Activated naive CD8-positive, alpha-beta T cell (primary cell): ENCODE measurements around the gene CCDC102A.
A peak's percentile ranks its signal among the peaks of the same experiment; 100 is the strongest.
"Not testable (repeated sequence)": the region's sequence is repeated elsewhere in the genome, so short reads cannot be mapped to it uniquely, and the experiment has no call there.

Experiments used
- H3K27ac Mint-ChIP-seq: one replicate; pipeline ENCODE4 v1.8.0; 2021; ENCODE audit warnings: mixed read lengths
- H3K27me3 Mint-ChIP-seq: one replicate; pipeline ENCODE4 v1.8.0; 2021; ENCODE audit warnings: mixed read lengths
- H3K36me3 Mint-ChIP-seq: one replicate; pipeline ENCODE4 v1.8.0; 2021; ENCODE audit warnings: mixed read lengths
- H3K4me1 Mint-ChIP-seq: one replicate; pipeline ENCODE4 v1.8.0; 2021; ENCODE audit warnings: low read depth, mixed read lengths
- H3K4me3 Mint-ChIP-seq: one replicate; pipeline ENCODE4 v1.8.0; 2021; ENCODE audit warnings: mild to moderate bottlenecking, mixed read lengths
- H3K9me3 Mint-ChIP-seq: one replicate; pipeline ENCODE4 v1.8.0; 2021; ENCODE audit warnings: low read depth, mixed read lengths

Gene CCDC102A

DNA sequence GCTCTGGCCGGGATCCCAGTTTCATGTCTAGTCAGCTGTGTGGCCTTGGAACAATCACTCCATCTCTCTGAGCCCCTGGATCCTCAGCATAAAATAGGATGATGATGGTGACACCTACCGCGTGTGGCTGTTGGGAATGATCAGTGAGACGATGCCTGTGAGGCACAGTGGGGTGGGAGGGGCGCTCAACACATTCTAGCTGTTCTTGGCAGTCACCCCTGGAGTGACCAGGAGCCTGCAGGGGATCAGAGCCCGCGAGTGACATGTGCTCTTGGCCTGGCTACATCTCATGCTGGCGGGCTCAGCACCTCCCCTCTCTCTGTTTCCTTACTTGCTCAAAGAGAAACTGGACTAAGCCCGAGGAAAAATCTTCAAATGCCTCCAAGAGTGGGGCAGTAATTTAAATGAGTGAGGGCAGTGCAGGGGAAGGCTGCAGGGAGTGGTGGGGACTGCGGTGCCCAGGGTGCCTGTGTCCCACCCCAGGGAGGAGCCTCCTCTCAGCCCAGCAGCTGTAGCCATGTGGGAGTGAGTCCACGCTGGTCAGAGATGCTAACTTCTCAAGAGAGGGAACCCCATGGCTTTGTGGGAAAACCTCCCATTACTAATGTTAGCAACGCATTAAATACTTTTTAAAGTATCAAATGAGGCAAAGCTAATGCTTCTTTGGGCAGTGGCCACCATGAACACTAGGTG is 27.0 kb downstream of the CCDC102A start:
- H3K27me3 Mint-ChIP-seq = no peaks in the 10 kb centered on the region
- H3K27ac Mint-ChIP-seq = no peak overlapping the region
- H3K36me3 Mint-ChIP-seq = no peaks in the 10 kb centered on the region

DNA sequence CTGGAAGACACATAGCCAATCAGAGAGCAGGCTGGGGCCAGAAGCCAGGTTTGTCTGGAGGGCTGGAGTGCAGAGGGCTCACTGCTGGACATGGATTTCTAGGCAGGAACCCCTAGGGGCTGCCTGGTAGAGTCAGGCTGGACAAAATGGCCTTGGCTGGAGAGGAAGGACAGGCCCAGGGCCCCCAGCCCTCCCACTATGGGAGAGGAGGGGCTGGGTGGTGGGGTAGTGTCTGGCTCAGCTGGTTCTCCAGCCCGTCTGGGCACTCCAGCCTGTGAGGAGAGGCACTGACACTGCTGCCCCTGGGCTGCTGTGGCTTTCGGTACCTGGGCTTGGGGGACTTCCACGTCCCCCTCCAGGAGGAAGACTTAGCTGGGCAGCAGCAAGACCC is 28.3 kb downstream of the CCDC102A start:
- Mint-ChIP-seq H3K9me3 (no peaks in the 10 kb centered on the region), H3K4me1 (no peaks in the 10 kb centered on the region), H3K27ac (no peak overlapping the region), H3K27me3 (no peaks in the 10 kb centered on the region), H3K4me3 (no peak overlapping the region), H3K36me3 (no peaks in the 10 kb centered on the region)

More for the DNA sequence above, 27.0 kb downstream of the CCDC102A start:
- Mint-ChIP-seq H3K4me3 (no peak overlapping the region), H3K9me3 (no peaks in the 10 kb centered on the region), H3K4me1 (no peaks in the 10 kb centered on the region)

DNA sequence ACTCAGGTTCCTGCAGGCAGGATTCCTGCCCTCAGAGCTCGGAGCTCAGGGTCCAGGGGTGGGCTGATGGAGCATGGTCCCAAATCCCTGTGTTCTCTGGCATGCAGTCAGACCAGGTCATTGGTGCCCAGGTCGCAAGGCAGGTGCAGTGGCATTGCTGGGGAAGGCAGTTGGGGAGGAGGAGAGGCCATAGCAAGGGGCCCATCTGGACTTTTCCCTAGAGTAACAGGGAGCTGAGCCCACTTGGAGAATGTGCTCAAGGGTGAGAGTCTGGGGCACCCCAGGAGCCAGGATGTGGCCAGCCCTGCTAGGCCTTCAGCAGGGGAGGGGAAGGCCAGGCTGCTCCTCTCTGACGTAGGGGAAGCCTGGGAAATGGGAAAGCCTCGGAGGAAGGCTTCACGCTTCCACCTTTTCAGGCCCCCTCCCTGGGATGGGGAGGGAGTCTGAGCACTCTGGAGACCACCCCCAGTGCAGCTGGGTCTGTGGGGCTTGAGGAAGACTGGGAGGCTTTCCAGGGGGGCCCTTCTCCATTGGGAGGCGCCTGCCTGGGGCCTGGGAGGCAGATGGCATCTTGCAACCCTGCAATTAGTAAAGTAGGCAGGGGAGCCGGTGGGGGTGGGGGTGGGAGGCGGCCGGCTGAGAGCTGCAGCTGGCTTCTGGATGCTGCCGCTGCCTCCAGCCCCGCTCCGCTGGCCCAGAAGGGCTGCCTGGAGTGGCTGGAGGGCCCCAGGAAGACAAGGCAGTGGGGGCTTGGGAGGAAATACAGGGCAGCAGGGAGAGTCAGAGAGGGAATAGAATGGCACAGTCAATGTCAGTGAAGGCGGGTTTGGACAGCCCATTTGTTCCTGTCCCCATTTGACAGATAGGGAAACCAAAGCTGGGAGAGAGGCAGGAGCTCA is 29.0 kb downstream of the CCDC102A start:
- H3K36me3 Mint-ChIP-seq = no peaks in the 10 kb centered on the region
- H3K4me3 Mint-ChIP-seq = no peak overlapping the region
- no peaks in the 10 kb centered on the region for H3K27me3 Mint-ChIP-seq
- peaks cover 2% of the 10 kb centered on the region for H3K4me1 Mint-ChIP-seq
- no peak overlapping the region for H3K27ac Mint-ChIP-seq
- no peaks in the 10 kb centered on the region for H3K9me3 Mint-ChIP-seq

DNA sequence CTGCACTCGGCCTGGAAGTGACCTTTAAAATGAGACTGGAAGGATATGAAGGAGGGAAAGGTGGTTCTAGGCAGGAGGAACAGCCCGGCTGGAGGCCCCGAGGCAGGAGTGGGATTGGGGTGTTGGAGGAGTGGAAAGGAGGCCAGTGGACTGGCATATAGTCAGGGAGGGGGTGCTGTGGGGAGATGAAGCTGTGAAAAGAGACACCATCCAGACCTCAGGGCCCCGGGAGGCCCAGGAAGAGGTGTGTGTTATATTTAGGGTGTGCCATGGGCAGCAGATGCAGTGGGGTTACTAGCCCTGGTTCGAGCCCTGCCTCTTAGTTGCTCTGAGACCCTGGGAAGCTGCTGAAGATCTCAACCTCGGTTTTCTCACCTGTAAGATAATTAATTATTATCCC is 31.2 kb downstream of the CCDC102A start:
- no peak overlapping the region for H3K4me3 Mint-ChIP-seq
- H3K27ac Mint-ChIP-seq = no peak overlapping the region
- no peaks in the 10 kb centered on the region for H3K9me3 Mint-ChIP-seq
- no peaks in the 10 kb centered on the region for H3K36me3 Mint-ChIP-seq
- peaks cover 14% of the 10 kb centered on the region for H3K4me1 Mint-ChIP-seq
- no peaks in the 10 kb centered on the region for H3K27me3 Mint-ChIP-seq

DNA sequence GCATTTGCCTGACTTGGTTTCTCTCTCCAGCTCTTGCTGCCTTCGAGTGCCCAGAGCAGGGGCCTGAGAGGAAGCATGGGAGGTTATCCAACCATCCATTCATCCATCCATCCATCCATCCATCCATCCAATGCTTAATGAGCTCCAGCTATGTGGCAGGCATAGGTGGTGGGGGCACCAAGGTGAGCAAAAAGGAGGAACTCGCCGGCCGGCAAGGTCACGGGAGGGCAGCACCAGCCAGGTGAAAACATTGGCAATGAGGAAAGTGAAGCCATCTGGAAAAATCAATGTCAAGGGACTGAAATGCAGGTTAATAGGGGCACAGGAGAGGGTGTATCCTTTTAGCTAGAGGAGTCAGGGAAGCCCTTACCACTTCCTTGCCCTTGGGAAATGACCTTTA is 31.9 kb downstream of the CCDC102A start:
- Mint-ChIP-seq H3K36me3 (no peaks in the 10 kb centered on the region), H3K27ac (no peak overlapping the region), H3K27me3 (no peaks in the 10 kb centered on the region), H3K4me3 (no peak overlapping the region), H3K9me3 (no peaks in the 10 kb centered on the region), H3K4me1 (peaks cover 14% of the 10 kb centered on the region)

DNA sequence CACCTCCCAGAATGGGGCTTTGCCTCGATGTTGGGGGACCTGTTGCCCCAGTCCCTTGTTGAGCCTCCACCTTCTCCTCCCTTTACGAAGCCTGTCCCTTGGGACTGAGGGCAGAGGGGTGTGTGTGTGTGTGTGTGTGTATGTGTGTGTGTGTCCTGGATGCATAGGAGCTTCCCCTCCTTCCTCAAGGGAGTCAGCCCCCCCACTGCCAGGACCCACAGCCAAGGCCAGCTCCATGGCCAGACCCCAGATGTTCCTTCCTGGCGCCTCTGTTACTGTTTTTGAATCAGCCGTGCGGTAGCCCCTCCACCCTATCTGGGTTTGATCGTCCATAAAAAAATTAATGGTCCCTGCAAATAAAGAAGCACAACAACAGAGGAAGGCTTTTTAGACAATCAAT is 32.4 kb downstream of the CCDC102A start:
- no peak overlapping the region for H3K27ac Mint-ChIP-seq
- H3K27me3 Mint-ChIP-seq = no peaks in the 10 kb centered on the region
- H3K4me1 Mint-ChIP-seq = peaks cover 15% of the 10 kb centered on the region
- no peak overlapping the region for H3K4me3 Mint-ChIP-seq
- no peaks in the 10 kb centered on the region for H3K36me3 Mint-ChIP-seq
- H3K9me3 Mint-ChIP-seq = no peaks in the 10 kb centered on the region

DNA sequence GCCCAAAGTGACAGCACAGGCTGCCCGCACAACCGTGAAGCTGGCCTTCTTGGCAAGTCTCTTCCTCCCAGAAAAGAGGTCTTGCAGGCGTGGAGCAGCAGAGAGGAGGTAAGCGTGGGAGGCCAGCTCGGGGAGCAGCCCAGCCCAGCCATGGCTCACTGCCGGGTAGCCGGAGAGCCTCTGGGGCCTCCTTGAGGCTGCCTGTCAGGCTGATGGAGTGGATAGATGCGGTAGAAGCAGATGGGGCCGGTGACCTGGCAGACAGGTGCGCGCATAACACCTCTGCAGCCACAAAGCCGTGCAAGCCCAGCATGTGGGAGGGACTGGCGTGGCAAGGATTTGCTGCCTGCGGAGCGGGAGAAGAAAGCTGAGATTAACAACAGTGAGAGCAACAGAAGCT is 33.0 kb downstream of the CCDC102A start:
- Mint-ChIP-seq H3K27ac (no peak overlapping the region), H3K9me3 (no peaks in the 10 kb centered on the region), H3K4me1 (peaks cover 15% of the 10 kb centered on the region), H3K4me3 (no peak overlapping the region), H3K36me3 (no peaks in the 10 kb centered on the region), H3K27me3 (no peaks in the 10 kb centered on the region)

DNA sequence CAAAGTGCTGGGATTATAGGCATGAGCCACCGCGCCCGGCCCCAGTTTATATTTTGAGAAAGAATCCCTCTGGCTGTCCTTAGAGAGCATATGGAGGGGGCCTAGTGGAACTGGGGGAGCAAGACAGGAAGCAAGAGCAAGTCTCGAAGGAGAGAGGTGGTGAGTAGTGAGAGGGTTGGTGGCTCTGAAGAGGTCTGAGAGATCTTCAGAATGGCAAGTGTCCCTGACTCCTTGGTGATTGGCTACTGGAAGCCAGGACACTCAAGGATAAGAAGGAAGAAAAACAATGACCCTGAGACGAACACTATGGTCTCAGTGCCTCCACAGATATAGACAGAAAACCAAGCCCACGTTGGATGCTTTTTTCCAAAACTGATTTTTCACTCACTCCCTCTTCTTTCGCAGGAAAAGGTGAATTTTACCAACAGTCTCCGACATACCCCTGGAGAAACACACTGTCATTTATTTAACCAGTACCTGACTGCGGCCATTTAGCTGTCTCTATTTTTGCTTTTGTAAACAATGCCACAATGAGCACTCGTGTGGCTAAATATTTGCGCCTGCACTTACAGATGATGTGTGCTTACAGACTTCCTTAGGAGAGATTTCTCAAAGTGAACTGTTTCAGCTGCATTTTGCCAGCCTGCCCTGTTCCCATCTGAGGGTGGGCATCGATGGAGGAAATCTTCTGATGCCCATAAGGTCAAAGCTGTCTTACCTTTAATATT is 34.2 kb downstream of the CCDC102A start:
- Mint-ChIP-seq H3K36me3 (no peaks in the 10 kb centered on the region), H3K9me3 (no peaks in the 10 kb centered on the region), H3K4me1 (peaks cover 15% of the 10 kb centered on the region), H3K27me3 (no peaks in the 10 kb centered on the region), H3K4me3 (no peak overlapping the region), H3K27ac (no peak overlapping the region)

DNA sequence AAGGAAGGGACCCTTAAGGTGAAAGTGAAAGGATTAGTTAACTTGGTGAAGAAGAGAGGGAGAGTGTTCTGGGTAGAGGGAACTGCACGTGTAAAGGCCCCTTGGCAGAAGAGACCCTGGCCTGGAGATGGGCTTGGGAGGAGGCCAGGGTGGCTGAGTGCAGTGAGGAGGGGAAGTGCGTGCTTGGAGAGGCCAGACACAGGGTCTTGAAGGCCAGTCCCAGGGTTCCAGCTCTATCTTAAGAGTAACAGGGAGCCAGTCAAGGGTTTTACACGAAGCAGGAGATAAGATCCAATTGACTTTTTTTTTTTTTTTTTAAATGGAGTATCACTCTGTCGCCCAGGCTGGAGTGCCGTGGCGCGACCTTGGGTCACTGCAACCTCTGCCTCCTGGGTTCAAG is 34.9 kb downstream of the CCDC102A start:
- H3K36me3 Mint-ChIP-seq = no peaks in the 10 kb centered on the region
- H3K4me3 Mint-ChIP-seq = no peak overlapping the region
- H3K9me3 Mint-ChIP-seq = no peaks in the 10 kb centered on the region
- peak overlapping the region; percentile 50 for H3K27ac Mint-ChIP-seq
- H3K27me3 Mint-ChIP-seq = no peaks in the 10 kb centered on the region
- H3K4me1 Mint-ChIP-seq = peaks cover 15% of the 10 kb centered on the region

DNA sequence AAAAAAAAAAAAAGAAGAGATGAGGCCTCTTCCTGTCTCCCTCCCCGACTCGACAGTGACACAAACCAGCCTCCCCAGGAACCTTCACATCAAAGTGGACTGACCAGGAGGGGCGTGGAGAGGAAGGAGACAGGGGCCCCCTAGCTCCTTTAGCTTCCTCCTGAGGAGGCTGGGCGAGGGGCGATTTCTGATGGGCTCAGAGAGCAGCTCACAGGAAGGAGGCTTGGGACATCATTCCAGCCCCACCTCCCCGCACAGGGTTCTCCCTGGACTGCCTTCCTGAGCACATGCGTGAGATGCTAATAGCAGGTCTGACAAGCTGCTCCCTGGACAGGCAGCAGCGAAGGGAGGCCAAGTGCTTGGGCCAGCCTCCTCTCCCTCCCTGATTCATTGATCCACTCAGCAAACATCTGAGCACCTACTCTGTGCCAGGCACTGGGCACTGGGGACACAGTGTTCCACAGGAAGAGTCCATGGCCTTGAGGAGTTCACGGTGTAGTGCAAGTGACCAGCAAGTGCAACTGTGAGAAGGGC is 35.7 kb downstream of the CCDC102A start:
- Mint-ChIP-seq H3K4me3 (no peak overlapping the region), H3K4me1 (peaks cover 15% of the 10 kb centered on the region), H3K36me3 (no peaks in the 10 kb centered on the region), H3K27ac (peak overlapping the region; percentile 50), H3K9me3 (no peaks in the 10 kb centered on the region), H3K27me3 (no peaks in the 10 kb centered on the region)

DNA sequence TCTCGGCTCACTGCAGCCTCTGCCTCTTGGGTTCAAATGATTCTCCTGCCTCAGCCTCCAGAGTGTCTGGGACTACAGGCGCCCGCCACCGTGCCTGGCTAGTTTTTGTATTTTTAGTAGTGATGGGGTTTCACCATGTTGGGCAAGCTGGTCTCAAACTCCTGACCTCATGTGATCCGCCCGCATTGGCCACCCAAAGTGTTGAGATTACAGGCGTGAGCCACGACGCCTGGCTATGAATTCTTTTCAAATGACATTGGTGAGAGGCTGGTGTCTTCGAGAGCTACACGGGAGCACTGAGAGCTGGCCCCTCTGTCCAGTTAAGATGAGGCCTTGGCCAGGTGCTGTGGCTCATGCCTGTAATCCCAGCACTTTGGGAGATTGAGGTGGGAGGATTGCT is 36.4 kb downstream of the CCDC102A start:
- not testable (repeated sequence) for H3K4me3 Mint-ChIP-seq, H3K27me3 Mint-ChIP-seq, H3K27ac Mint-ChIP-seq, H3K36me3 Mint-ChIP-seq, H3K9me3 Mint-ChIP-seq
- H3K4me1 Mint-ChIP-seq = peaks cover 15% of the 10 kb centered on the region

DNA sequence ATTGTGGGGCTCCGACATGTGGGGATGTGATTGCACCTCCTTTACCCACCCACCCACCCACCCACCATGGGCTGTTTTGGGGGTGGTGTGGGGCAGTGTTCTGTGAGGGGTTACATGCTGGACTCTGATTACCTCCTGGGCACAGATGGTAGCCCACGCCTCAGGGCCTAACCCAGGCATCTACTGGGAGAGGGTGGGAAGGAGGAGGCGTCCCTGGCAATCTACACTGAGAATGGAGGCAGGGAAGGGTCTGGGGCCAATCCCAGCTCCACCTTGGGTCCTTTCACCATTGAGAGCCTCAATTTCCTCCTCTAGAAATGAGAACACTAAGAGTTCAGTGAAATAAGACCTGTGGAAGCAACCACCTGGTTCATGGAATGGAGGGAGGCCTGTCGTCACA is 38.3 kb downstream of the CCDC102A start:
- H3K36me3 Mint-ChIP-seq = no peaks in the 10 kb centered on the region

DNA sequence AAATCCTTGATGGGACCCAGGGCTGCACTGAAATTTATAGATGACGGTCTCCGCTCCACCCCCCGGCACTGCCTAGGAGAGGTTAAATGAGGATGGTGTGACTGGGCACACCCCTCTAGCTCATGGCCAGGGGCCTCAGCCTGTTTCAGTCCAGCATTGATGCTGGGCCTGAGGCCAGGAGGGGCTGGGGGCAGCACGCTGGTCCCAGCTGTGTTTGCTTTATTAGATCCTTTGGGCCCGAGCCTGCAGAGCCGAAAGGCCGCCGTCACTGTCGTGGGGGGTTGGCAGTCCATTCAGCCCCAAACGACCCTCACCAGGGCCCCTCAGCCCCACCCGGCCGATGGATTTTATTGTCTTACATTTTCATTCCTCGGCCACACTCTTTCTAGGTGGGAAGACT is 39.2 kb downstream of the CCDC102A start:
- Mint-ChIP-seq H3K27me3 (no peaks in the 10 kb centered on the region), H3K4me1 (peaks cover 12% of the 10 kb centered on the region), H3K27ac (no peak overlapping the region), H3K36me3 (no peaks in the 10 kb centered on the region), H3K9me3 (no peaks in the 10 kb centered on the region), H3K4me3 (no peak overlapping the region)

More for the DNA sequence above, 38.3 kb downstream of the CCDC102A start:
- Mint-ChIP-seq H3K4me1 (peaks cover 15% of the 10 kb centered on the region), H3K27ac (no peak overlapping the region), H3K4me3 (no peak overlapping the region), H3K9me3 (no peaks in the 10 kb centered on the region), H3K27me3 (no peaks in the 10 kb centered on the region)

DNA sequence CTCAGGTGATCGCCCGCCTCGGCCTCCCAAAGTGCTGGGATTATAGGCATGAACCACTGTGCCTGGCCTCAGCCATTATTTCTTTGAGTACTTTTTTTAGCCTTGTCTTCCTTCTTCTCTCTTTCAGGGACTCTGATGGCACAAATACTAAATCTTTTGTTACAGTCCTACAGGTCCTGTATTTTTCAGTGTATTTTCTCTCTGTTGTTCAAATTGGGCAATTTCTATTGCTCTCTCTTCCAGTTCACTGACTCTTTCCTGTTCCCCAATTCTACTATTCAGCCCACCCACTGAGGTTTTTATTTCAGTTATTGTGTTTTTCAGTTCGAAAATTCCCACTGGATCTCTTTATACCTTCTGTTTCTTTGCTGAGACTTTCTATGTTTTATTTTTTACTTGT is 42.6 kb downstream of the CCDC102A start:
- H3K9me3 Mint-ChIP-seq = no peaks in the 10 kb centered on the region
- no peaks in the 10 kb centered on the region for H3K27me3 Mint-ChIP-seq
- H3K4me1 Mint-ChIP-seq = no peaks in the 10 kb centered on the region
- H3K4me3 Mint-ChIP-seq = no peak overlapping the region
- H3K36me3 Mint-ChIP-seq = no peaks in the 10 kb centered on the region
- no peak overlapping the region for H3K27ac Mint-ChIP-seq

DNA sequence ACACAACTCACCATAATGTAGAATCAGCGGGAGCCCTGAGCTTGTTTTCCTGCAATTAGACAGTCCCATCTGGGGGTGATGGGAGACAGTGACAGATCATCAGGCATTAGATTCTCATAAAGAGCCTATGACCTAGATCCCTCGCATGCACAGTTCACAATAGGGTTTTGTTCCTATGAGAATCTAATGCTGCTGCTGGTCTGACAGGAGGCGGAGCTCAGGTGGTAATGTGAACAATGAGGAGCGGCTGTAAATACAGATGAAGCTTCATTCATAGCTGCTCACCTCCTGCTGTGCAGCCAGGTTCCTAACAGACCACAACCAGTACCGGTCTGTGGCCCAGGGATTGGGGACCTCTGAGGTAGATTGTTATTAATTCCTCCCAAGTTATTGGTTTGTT is 47.1 kb downstream of the CCDC102A start:
- no peaks in the 10 kb centered on the region for H3K9me3 Mint-ChIP-seq
- no peak overlapping the region for H3K4me3 Mint-ChIP-seq

More for the DNA sequence above, 47.1 kb downstream of the CCDC102A start:
- H3K27ac Mint-ChIP-seq = no peak overlapping the region
- H3K4me1 Mint-ChIP-seq = peaks cover 18% of the 10 kb centered on the region
- H3K27me3 Mint-ChIP-seq = no peaks in the 10 kb centered on the region
- no peaks in the 10 kb centered on the region for H3K36me3 Mint-ChIP-seq
